Fibroblast of pulmonary artery (primary cell): ENCODE results near the gene CHCHD1.
"Not testable (repeated sequence)": the region's sequence is repeated elsewhere in the genome, so short reads cannot be mapped to it uniquely, and the experiment has no call there.

Source experiments
- DNase-seq: peaks from one replicate; pipeline ENCODE4 v3.0.0-alpha.2; 2010; ENCODE audit warnings: low read depth
- H3K4me3 ChIP-seq: replicated peaks from 2 replicates; pipeline ENCODE4 v1.5.1; 2011; ENCODE audit warnings: low read depth, mild to moderate bottlenecking, control low read depth, low read length, moderate library complexity
- CTCF ChIP-seq: IDR thresholded peaks from 2 replicates; pipeline ENCODE4 v1.5.1; 2011; ENCODE audit warnings: mild to moderate bottlenecking, control low read depth, low read length, inconsistent platforms; ENCODE audit errors: missing control alignments

Gene CHCHD1

GRCh38 chr10:73785721-73786511, 4.1 kb downstream of the CHCHD1 start:
- DNase-seq: peak; percentile 49
- no peak for TF ChIP-seq CTCF
- H3K4me3 ChIP-seq: peak overlapping the region; percentile 93

GRCh38 chr10:73786512-73786885, 4.7 kb downstream of the CHCHD1 start:
- TF ChIP-seq CTCF: no peak
- DNase-seq: no peak
- H3K4me3 ChIP-seq: peak overlapping the region; percentile 93

GRCh38 chr10:73787031-73787800, 5.4 kb downstream of the CHCHD1 start:
- peak overlapping the region; percentile 93 for H3K4me3 ChIP-seq

GRCh38 chr10:73788864-73789658, 7.2 kb downstream of the CHCHD1 start:
- no peak overlapping the region for H3K4me3 ChIP-seq

More at GRCh38 chr10:73787031-73787800, 5.4 kb downstream of the CHCHD1 start:
- not testable (repeated sequence) for DNase-seq

GRCh38 chr10:73789659-73790055, 7.8 kb downstream of the CHCHD1 start:
- TF ChIP-seq CTCF: no peak
- no peak overlapping the region for H3K4me3 ChIP-seq
- DNase-seq: no peak

More at GRCh38 chr10:73788864-73789658, 7.2 kb downstream of the CHCHD1 start:
- TF ChIP-seq CTCF: no peak
- DNase-seq: no peak

- no peak overlapping the region for H3K4me3 ChIP-seq
- no peak for DNase-seq
- no peak for TF ChIP-seq CTCF
Observed at GRCh38 chr10:73790886-73791625, 9.2 kb downstream of the CHCHD1 start.
